ENCODE results near the gene KRT77.

The KRT77 gene

DNA sequence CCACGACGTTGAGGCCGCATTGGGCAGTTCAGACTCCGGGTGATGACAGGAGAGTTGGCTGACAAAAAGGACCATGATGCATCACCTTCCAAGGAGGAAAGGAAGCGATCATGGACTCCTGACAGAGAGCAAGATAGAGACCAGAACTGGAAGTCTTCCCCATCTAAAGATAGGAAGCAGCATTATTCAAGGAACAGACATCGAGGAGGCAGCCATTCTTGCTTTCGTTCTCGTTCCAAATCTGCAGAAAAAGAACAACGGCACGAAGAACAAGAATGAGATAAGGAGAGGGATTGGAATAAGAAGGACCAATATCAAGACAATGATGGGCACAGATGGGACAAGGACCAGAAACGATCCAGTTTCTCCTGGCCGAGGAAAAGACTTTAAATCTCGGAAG is 27.1 kb upstream of the KRT77 start:
- H3K4me1 ChIP-seq (ENCODE audit: control insufficient read depth, insufficient read depth, low read length): no peaks in the 10 kb centered on the region
- POLR2A ChIA-PET: no interaction called here
- no peaks in the 10 kb centered on the region for H3K9me3 ChIP-seq (ENCODE audit: control insufficient read depth, insufficient read depth, low read depth, low read length)
- CTCF ChIA-PET: no interaction called here
- H3K4me3 ChIP-seq (ENCODE audit: low read depth, low read length): no peak overlapping the region
- TF ChIP-seq MZF1 (tag by site-specific recombination; IDR thresholded peaks at IDR 0.05; ENCODE audit: borderline replicate concordance) (no peak), ZNF555 (tag by site-specific recombination; conservative IDR thresholded peaks at IDR 0.05) (no peak), ZNF175 (tag by site-specific recombination; IDR thresholded peaks at IDR 0.05) (no peak), ZNF239 (tag by site-specific recombination; IDR thresholded peaks at IDR 0.05) (no peak), WT1 (tag by site-specific recombination; IDR thresholded peaks at IDR 0.05) (no peak), ZNF654 (tag by site-specific recombination; IDR thresholded peaks at IDR 0.05; ENCODE audit: low read depth) (no peak)
- TF ChIP-seq, protein P1, sequence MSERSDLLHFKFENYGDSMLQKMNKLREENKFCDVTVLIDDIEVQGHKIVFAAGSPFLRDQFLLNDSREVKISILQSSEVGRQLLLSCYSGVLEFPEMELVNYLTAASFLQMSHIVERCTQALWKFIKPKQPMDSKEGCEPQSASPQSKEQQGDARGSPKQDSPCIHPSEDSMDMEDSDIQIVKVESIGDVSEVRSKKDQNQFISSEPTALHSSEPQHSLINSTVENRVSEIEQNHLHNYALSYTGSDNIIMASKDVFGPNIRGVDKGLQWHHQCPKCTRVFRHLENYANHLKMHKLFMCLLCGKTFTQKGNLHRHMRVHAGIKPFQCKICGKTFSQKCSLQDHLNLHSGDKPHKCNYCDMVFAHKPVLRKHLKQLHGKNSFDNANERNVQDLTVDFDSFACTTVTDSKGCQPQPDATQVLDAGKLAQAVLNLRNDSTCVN (tag by site-specific recombination; optimal IDR thresholded peaks at IDR 0.05): no peak
- H3K36me3 ChIP-seq (ENCODE audit: control insufficient read depth in 2 of 2, insufficient read depth in 1 of 2, low read length in 2 of 2): no peaks in the 10 kb centered on the region
- H3K27ac ChIP-seq (ENCODE audit: extremely low read depth, low read depth, low read length): no peak overlapping the region

DNA sequence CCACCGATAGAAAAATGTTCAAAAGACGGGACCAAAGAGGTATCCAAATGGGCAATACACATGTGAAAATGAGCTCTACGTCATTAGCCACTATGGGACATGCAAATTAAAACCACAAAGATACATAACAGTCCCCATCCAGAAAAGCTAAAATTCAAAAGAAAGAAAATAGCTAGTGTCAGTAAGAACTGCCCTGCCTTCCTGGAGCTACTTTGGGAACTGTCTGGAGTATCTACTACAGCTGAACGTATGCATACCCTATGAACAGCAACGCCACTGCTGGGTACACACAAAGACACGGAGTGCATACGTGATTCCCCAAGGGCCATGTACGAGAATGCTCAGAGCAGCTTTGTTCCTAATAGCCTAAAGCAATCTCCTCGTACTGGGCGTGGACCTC is 25.8 kb upstream of the KRT77 start:
- Histone ChIP-seq H3K36me3 (ENCODE audit: control insufficient read depth in 2 of 2, insufficient read depth in 1 of 2, low read length in 2 of 2) (no peaks in the 10 kb centered on the region), H3K27ac (ENCODE audit: extremely low read depth, low read depth, low read length) (no peak overlapping the region), H3K4me3 (ENCODE audit: low read depth, low read length) (no peak overlapping the region), H3K9me3 (ENCODE audit: control insufficient read depth, insufficient read depth, low read depth, low read length) (no peaks in the 10 kb centered on the region), H3K4me1 (ENCODE audit: control insufficient read depth, insufficient read depth, low read length) (no peaks in the 10 kb centered on the region)
- TF ChIP-seq SP2 (tag by site-specific recombination; IDR thresholded peaks at IDR 0.05) (no peak), REPIN1 (tag by site-specific recombination; IDR thresholded peaks at IDR 0.05; ENCODE audit: low read depth) (no peak), ZSCAN23 (tag by site-specific recombination; IDR thresholded peaks at IDR 0.05) (no peak), ZNF596 (tag by site-specific recombination; IDR thresholded peaks at IDR 0.05) (no peak), ZNF560 (tag by site-specific recombination; IDR thresholded peaks at IDR 0.05; ENCODE audit: borderline replicate concordance) (no peak), ZFP69B (tag by site-specific recombination; IDR thresholded peaks at IDR 0.05) (no peak), ZBTB17 (tag by site-specific recombination; IDR thresholded peaks at IDR 0.05) (no peak), ZNF76 (tag by site-specific recombination; IDR thresholded peaks at IDR 0.05; ENCODE audit: borderline replicate concordance, low read depth) (no peak), ZEB2 (tag by site-specific recombination; IDR thresholded peaks at IDR 0.05) (no peak), ZSCAN30 (tag by site-specific recombination; IDR thresholded peaks at IDR 0.05) (no peak), ZNF624 (tag by site-specific recombination; IDR thresholded peaks at IDR 0.05) (no peak), KLF9 (tag by site-specific recombination; IDR thresholded peaks at IDR 0.05; ENCODE audit: low read depth) (no peak), GFI1B (tag by site-specific recombination; IDR thresholded peaks at IDR 0.05) (no peak)
- ChIA-PET POLR2A (no interaction called here), CTCF (interaction anchor here (1.3 kb wide), 1 partner anchor 11 kb away, joined by 3 read pairs; no protein-coding TSS in a partner anchor)

DNA sequence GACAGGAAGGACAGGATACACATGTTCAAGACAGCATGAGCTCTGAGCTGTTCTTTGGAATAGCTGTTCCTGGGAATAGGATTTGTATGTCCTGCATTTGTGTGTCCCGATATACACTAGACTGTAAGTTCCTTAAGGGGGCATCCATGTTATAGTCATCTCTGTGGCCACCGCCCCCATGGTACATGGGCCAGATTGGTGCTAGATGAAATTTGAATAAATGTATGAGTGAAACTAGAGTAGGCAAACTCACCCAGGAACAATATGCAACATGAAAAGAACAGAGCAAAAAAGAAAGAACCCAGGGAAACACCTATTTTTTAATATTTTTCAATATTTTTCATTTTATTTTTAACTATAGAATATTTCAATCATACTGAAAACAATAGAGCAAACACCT is 25.1 kb upstream of the KRT77 start:
- CTCF ChIA-PET: no interaction called here
- Histone ChIP-seq H3K4me1 (ENCODE audit: control insufficient read depth, insufficient read depth, low read length) (no peaks in the 10 kb centered on the region), H3K9me3 (ENCODE audit: control insufficient read depth, insufficient read depth, low read depth, low read length) (no peaks in the 10 kb centered on the region), H3K4me3 (ENCODE audit: low read depth, low read length) (no peak overlapping the region), H3K36me3 (ENCODE audit: control insufficient read depth in 2 of 2, insufficient read depth in 1 of 2, low read length in 2 of 2) (no peaks in the 10 kb centered on the region), H3K27ac (ENCODE audit: extremely low read depth, low read depth, low read length) (no peak overlapping the region)
- TF ChIP-seq ZNF184 (tag by site-specific recombination; IDR thresholded peaks at IDR 0.05): no peak
- TF ChIP-seq ZNF248 (tag by site-specific recombination; IDR thresholded peaks at IDR 0.05): no peak
- TF ChIP-seq, protein P2, sequence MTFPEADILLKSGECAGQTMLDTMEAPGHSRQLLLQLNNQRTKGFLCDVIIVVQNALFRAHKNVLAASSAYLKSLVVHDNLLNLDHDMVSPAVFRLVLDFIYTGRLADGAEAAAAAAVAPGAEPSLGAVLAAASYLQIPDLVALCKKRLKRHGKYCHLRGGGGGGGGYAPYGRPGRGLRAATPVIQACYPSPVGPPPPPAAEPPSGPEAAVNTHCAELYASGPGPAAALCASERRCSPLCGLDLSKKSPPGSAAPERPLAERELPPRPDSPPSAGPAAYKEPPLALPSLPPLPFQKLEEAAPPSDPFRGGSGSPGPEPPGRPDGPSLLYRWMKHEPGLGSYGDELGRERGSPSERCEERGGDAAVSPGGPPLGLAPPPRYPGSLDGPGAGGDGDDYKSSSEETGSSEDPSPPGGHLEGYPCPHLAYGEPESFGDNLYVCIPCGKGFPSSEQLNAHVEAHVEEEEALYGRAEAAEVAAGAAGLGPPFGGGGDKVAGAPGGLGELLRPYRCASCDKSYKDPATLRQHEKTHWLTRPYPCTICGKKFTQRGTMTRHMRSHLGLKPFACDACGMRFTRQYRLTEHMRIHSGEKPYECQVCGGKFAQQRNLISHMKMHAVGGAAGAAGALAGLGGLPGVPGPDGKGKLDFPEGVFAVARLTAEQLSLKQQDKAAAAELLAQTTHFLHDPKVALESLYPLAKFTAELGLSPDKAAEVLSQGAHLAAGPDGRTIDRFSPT (tag by site-specific recombination; IDR thresholded peaks at IDR 0.05): no peak
- TF ChIP-seq ZNF19 (tag by site-specific recombination; IDR thresholded peaks at IDR 0.05; ENCODE audit: low read depth): no peak
- TF ChIP-seq ZNF654 (tag by site-specific recombination; IDR thresholded peaks at IDR 0.05; ENCODE audit: low read depth): no peak
- no peak for TF ChIP-seq ZNF510 (tag by site-specific recombination; IDR thresholded peaks at IDR 0.05; ENCODE audit: insufficient replicate concordance)
- TF ChIP-seq, protein P3, sequence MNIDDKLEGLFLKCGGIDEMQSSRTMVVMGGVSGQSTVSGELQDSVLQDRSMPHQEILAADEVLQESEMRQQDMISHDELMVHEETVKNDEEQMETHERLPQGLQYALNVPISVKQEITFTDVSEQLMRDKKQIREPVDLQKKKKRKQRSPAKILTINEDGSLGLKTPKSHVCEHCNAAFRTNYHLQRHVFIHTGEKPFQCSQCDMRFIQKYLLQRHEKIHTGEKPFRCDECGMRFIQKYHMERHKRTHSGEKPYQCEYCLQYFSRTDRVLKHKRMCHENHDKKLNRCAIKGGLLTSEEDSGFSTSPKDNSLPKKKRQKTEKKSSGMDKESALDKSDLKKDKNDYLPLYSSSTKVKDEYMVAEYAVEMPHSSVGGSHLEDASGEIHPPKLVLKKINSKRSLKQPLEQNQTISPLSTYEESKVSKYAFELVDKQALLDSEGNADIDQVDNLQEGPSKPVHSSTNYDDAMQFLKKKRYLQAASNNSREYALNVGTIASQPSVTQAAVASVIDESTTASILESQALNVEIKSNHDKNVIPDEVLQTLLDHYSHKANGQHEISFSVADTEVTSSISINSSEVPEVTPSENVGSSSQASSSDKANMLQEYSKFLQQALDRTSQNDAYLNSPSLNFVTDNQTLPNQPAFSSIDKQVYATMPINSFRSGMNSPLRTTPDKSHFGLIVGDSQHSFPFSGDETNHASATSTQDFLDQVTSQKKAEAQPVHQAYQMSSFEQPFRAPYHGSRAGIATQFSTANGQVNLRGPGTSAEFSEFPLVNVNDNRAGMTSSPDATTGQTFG (tag by site-specific recombination; IDR thresholded peaks at IDR 0.05; ENCODE audit: borderline replicate concordance): no peak
- TF ChIP-seq ZNF350 (tag by site-specific recombination; IDR thresholded peaks at IDR 0.05): no peak
- TF ChIP-seq ZNF600 (tag by site-specific recombination; IDR thresholded peaks at IDR 0.05): no peak
- POLR2A ChIA-PET: no interaction called here

All from HEK293 (cell line).